Sigmoid colon (tissue), 7 donors: ENCODE data around the gene BICRA. TPM values are rescaled to one million over a fixed set of nuclear protein-coding genes. Genes with fewer than 3 reads are reported as not detected.

Experiments
- DNase-seq: peaks from one replicate; pipeline ENCODE4 v3.0.0-alpha.2; 2019
- H3K27ac ChIP-seq, 4 donors: fragments of 200-600 bp; sonication (generic); one replicate each; pipeline ENCODE4 v1.5.1; 2016 to 2019; ENCODE audit warnings: mild to moderate bottlenecking in 1 of 4
- H3K27me3 ChIP-seq, 3 donors: fragments of 200-600 bp; sonication (generic); one replicate each; pipeline ENCODE4 v1.5.1; 2019; ENCODE audit warnings: mild to moderate bottlenecking in 1 of 3
- H3K36me3 ChIP-seq, 4 donors: fragments of 200-600 bp; sonication (generic); one replicate each; pipeline ENCODE4 v1.5.1; 2016 to 2019
- H3K4me1 ChIP-seq, 4 donors: fragments of 200-600 bp; sonication (generic); one replicate each; pipeline ENCODE4 v1.5.1; 2017 to 2019
- H3K4me3 ChIP-seq, 4 donors: fragments of 200-600 bp; sonication (generic); one replicate each; pipeline ENCODE4 v1.5.1; 2017 to 2019; ENCODE audit warnings: mild to moderate bottlenecking in 2 of 4, moderate library complexity in 1 of 4
- H3K9me3 ChIP-seq, 4 donors: fragments of 200-600 bp in 3 of 4; sonication (generic) in 3 of 4; one replicate each; pipeline versions ENCODE4 v1.5.1 to v1.6.1; 2013 to 2019
- EP300 ChIP-seq, 4 donors: sonication (generic); formaldehyde crosslinking; IDR thresholded peaks; one replicate each; pipeline ENCODE4 v1.6.1; 2017; ENCODE audit warnings: antibody characterized with exemption in 4 of 4
- POLR2A ChIP-seq, 2 donors: fragments of 450-650 bp; IDR thresholded peaks; one replicate each; pipeline ENCODE4 v1.6.1; 2016; ENCODE audit warnings: antibody characterized with exemption in 2 of 2, mild to moderate bottlenecking in 2 of 2, moderate library complexity in 2 of 2
- POLR2AphosphoS5 ChIP-seq, 4 donors: sonication (generic); formaldehyde crosslinking; IDR thresholded peaks; one replicate each; pipeline ENCODE4 v1.6.1; 2017; ENCODE audit warnings: antibody characterized with exemption in 4 of 4
- WGBS, 2 donors: extraction: QIAGEN DNeasy Blood & Tissue Kit; methylation state at CpG; one replicate each; pipeline ENCODE4 v1.1.7; 2013; 5-methylcytosine and 5-hydroxymethylcytosine counted together
- intact Hi-C: fragments of 100-400 bp; cut with DNase I; formaldehyde crosslinking; loops from one replicate; pipeline ENCODE4 v1.15.1; 2023
- polyA plus RNA-seq, 3 donors: library from polyadenylated mRNA; stranded (reverse); fragments of 200-250 nt; gene quantifications; one replicate each; pipeline ENCODE4 v1.2.3, GENCODE V29; 2013
- total RNA-seq, 4 donors: library from RNA; depleted of rRNA; stranded (reverse); fragments of >200 nt; gene quantifications; one replicate each; pipeline ENCODE4 v1.1.0, GENCODE V29; 2016
- TF ChIP-seq, protein P1 (sequence below), 4 experiments: fragments of 450-650 bp in 3 of 4; fragments of 200-600 bp in 1 of 4; IDR thresholded peaks; one replicate each; pipeline ENCODE4 v1.5.1; 2016 to 2019; ENCODE audit warnings: antibody characterized with exemption in 4 of 4, mild to moderate bottlenecking in 3 of 4, moderate library complexity in 2 of 4
- donor health status: healthy with polysubstance abuse.
- donor health status: Bipolar disorder and iron deficiency.
- donor health status: healthy.

BICRA gene
- total and polyA plus RNA-seq, 7 donors: 1.8 to 21.6 (median 10.3) TPM

DNA sequence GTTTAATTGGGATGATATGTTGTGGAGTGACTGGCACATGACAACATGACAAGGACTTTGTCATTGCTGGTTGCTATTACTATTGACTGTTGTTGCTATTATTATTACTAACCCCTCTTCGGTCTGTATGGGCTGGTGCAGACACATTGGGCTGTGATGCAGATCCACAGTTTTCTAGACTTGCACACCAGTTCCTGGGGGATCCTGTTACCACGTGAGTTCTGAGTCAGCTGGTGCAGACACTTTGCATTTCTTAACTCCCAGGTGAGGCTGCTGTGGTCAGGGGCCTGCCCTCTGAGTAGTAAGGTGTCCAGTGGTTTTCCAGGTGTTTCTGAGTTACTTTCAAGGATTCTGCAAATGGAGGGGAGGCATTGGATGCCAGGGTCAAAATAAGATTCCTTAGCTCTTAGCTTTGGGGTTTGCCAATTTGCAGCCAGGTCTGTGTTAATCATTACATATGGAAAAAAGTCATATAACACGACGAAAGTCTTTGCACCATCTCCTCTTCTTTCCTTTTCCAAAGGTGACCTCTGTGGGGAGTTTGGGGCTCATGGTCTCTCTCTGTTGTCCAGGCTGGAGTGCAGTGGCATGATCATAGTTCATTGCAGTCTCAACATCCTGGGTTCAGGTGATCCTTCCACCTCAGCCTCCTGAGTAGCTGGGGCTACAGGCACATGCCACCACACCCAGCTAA is 19.3 kb downstream of the BICRA start:
- peak overlapping the region in 2 of 4 donors; percentile 4 to 84 for H3K27ac ChIP-seq
- TF ChIP-seq, protein P1, sequence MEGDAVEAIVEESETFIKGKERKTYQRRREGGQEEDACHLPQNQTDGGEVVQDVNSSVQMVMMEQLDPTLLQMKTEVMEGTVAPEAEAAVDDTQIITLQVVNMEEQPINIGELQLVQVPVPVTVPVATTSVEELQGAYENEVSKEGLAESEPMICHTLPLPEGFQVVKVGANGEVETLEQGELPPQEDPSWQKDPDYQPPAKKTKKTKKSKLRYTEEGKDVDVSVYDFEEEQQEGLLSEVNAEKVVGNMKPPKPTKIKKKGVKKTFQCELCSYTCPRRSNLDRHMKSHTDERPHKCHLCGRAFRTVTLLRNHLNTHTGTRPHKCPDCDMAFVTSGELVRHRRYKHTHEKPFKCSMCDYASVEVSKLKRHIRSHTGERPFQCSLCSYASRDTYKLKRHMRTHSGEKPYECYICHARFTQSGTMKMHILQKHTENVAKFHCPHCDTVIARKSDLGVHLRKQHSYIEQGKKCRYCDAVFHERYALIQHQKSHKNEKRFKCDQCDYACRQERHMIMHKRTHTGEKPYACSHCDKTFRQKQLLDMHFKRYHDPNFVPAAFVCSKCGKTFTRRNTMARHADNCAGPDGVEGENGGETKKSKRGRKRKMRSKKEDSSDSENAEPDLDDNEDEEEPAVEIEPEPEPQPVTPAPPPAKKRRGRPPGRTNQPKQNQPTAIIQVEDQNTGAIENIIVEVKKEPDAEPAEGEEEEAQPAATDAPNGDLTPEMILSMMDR (IDR thresholded peaks at IDR 0.05): no peak
- no peaks in the 10 kb centered on the region for H3K9me3 ChIP-seq
- WGBS, 2 donors: 27 to 67% methylated on average over 4 of the region's 4 CpGs
- H3K4me1 ChIP-seq: peaks cover 0 to 66% (median 61%) of the 10 kb centered on the region in 4 donors
- no peaks in the 10 kb centered on the region for H3K27me3 ChIP-seq
- intact Hi-C loops: no loop called here
- no peak for DNase-seq
- no peak overlapping the region for H3K4me3 ChIP-seq
- no peaks in the 10 kb centered on the region for H3K36me3 ChIP-seq

DNA sequence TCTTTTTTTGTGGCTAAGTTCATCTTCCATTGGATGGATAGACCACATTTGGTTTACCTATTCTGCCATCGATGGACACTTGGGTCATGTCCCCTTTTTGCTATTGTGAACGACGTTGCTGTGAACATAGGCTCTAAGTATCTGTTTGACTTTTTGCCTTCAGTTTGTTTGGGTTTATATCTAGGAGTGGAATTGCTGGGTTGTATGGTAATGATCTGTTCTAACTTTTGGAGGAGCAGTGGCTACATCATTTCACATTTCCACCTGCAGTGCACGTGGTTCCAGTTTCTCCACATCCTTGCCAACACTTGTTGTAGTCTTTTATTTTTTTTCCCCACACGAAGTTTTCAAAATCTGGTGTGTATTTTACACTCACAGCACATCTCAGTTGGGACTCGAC is 21.7 kb downstream of the BICRA start:
- DNase-seq: no peak
- WGBS, 2 donors: 96 to 98% methylated on average over 6 of the region's 6 CpGs
- H3K27ac ChIP-seq: peak overlapping the region in 2 of 4 donors; percentile 86
- no peak overlapping the region for H3K4me3 ChIP-seq
- TF ChIP-seq POLR2AphosphoS5 (IDR thresholded peaks at IDR 0.05) (no peak), POLR2A (IDR thresholded peaks at IDR 0.05) (no peak), EP300 (IDR thresholded peaks at IDR 0.05) (no peak)
- TF ChIP-seq, protein P1 (IDR thresholded peaks at IDR 0.05): no peak
- no peaks in the 10 kb centered on the region for H3K9me3 ChIP-seq
- no peaks in the 10 kb centered on the region for H3K36me3 ChIP-seq
- peaks cover 0 to 70% (median 66%) of the 10 kb centered on the region in 4 donors for H3K4me1 ChIP-seq
- no peaks in the 10 kb centered on the region for H3K27me3 ChIP-seq
- intact Hi-C loops: no loop called here

DNA sequence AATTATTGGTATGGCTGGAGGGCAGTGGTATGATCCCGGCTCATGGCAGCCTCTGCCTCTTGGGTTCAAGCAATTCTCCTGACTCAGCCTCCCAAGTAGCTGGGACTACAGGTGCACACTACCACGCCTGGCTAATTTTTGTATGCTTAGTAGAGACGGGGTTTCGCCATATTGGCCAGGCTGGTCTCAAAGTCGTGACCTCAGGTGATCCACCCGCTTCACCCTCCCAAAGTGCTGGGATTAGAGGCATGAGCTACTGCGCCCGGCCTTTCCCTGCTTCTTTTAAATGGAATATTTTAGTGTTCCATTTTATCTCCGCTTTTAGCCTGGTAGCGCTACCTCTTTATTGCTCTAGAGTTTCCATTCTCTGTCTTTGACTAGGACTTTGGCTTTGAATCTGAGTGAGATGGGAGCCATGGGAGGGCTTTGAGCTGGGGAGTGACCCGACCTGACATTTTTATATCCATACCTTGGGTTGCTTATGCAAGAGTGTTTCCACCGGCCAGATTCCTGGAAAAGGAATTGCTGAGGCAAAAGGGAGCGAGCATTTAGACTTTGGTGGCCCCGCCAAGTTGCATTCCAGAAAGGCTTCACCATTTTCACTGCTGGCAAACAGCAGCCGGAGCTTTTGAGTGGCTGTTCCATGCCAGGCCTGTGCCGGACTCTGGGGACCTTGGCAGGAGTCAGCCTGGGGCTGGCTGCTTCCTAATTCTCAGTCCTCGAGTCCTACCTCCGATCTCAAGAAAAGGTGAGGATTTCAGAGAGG is 22.9 kb downstream of the BICRA start:
- Histone ChIP-seq H3K4me3 (no peak overlapping the region), H3K9me3 (no peaks in the 10 kb centered on the region), H3K27me3 (no peaks in the 10 kb centered on the region), H3K27ac (peak overlapping the region; percentile 64 to 86 (median 84)), H3K36me3 (no peaks in the 10 kb centered on the region), H3K4me1 (peaks cover 0 to 64% (median 54%) of the 10 kb centered on the region in 4 donors)
- peak in 1 of 4 donors; percentile 18 for TF ChIP-seq EP300 (IDR thresholded peaks at IDR 0.05)
- TF ChIP-seq POLR2AphosphoS5 (IDR thresholded peaks at IDR 0.05): no peak
- DNase-seq: no peak
- WGBS, 2 donors: 95% methylated on average over 18 of the region's 18 CpGs
- intact Hi-C loops: loop anchor here (2.0 kb wide), 1 partner anchor 33 kb away; no protein-coding TSS in a partner anchor

DNA sequence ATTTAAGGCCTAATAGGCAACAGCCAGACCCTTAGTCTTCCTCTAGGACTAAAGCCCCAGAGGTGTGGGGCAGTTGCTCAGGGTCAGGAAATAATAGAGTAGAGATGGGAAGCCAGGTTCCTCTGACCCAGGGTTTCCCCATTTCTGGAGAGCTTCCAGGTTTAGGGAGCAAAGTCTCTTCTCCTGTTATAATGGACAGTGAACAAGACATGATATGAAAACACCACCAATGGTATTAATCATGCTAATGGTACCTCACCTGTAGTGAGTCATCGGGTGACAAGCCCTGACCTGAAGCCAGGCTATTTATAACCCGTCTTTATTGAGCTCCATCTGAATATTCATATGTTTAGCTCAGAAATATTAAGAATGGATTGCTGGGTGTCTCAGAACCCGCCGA is 24.6 kb downstream of the BICRA start:
- intact Hi-C loops: loop anchor here (2.0 kb wide), 1 partner anchor 31 kb away; no protein-coding TSS in a partner anchor
- H3K4me1 ChIP-seq: peaks cover 0 to 72% (median 63%) of the 10 kb centered on the region in 4 donors
- H3K27ac ChIP-seq: peak overlapping the region; percentile 27 to 86 (median 84)

More for the DNA sequence above, 24.6 kb downstream of the BICRA start:
- Histone ChIP-seq H3K36me3 (no peaks in the 10 kb centered on the region), H3K4me3 (no peak overlapping the region), H3K9me3 (no peaks in the 10 kb centered on the region), H3K27me3 (no peaks in the 10 kb centered on the region)
- WGBS, 2 donors: 76 to 87% methylated on average over 4 of the region's 4 CpGs
- TF ChIP-seq POLR2AphosphoS5 (IDR thresholded peaks at IDR 0.05) (no peak), EP300 (IDR thresholded peaks at IDR 0.05) (no peak), POLR2A (IDR thresholded peaks at IDR 0.05) (no peak)
- TF ChIP-seq, protein P1 (IDR thresholded peaks at IDR 0.05): no peak
- no peak for DNase-seq
